ENCODE data around the gene TNFRSF4. TPM values are rescaled to one million over a fixed set of nuclear protein-coding genes. Genes with fewer than 3 reads are reported as not detected.

TNFRSF4 gene
- total and polyA plus RNA-seq, 4 donors = 1.0 to 3.5 (median 1.6) TPM; not detected in 1

Small RNA genes within 50 kb of the gene (microRNA-seq; reads per million reads assigned to microRNA genes)
- 3.6 to 8.0 reads per million in 2 donors for gene MIR200A
- gene MIR200B = 14.3 to 17.9 reads per million in 2 donors
- gene MIR429 = 0 to 2.0 reads per million in 2 donors

Other genes starting within 250 kb of the TNFRSF4 start
- gene PLEKHN1, start 247.7 kb downstream of the TNFRSF4 start, total RNA-seq = 1 to 10 TPM in 1 of 2 donors, under 1 TPM in 1; 0.52 to 1.2 TPM
- gene PLEKHN1, start 247.7 kb downstream of the TNFRSF4 start, polyA plus RNA-seq = under 1 TPM; 0.13 to 0.61 TPM
- gene PERM1, start 232.1 kb downstream of the TNFRSF4 start, total RNA-seq = under 1 TPM; 0.42 to 0.49 TPM
- 1 to 10 TPM in 1 of 2 donors, under 1 TPM in 1; 0.50 to 1.5 TPM for gene PERM1, start 232.1 kb downstream of the TNFRSF4 start, polyA plus RNA-seq
- gene HES4, start 214.1 kb downstream of the TNFRSF4 start, total RNA-seq = 10 to 100 TPM; 31.3 to 47.5 TPM
- gene HES4, start 214.1 kb downstream of the TNFRSF4 start, polyA plus RNA-seq = 10 to 100 TPM in 1 of 2 donors, 1 to 10 TPM in 1; 3.6 to 82.3 TPM
- gene ISG15, start 200.7 kb downstream of the TNFRSF4 start, total RNA-seq = 10 to 100 TPM; 34.4 to 40.8 TPM
- 100 to 1,000 TPM in 1 of 2 donors, 10 to 100 TPM in 1; 79.5 to 104 TPM for gene ISG15, start 200.7 kb downstream of the TNFRSF4 start, polyA plus RNA-seq
- gene AGRN, start 194.0 kb downstream of the TNFRSF4 start, total RNA-seq = 10 to 100 TPM; 25.1 to 38.6 TPM
- gene AGRN, start 194.0 kb downstream of the TNFRSF4 start, polyA plus RNA-seq = 10 to 100 TPM in 1 of 2 donors, 1 to 10 TPM in 1; 4.3 to 20.1 TPM
- not detected for gene RNF223, start 139.8 kb downstream of the TNFRSF4 start, total RNA-seq
- gene RNF223, start 139.8 kb downstream of the TNFRSF4 start, polyA plus RNA-seq = not detected
- 10 to 100 TPM in 1 of 2 donors, 1 to 10 TPM in 1; 9.3 to 13.6 TPM for gene C1orf159, start 98.1 kb downstream of the TNFRSF4 start, total RNA-seq
- 10 to 100 TPM in 1 of 2 donors, 1 to 10 TPM in 1; 4.0 to 35.4 TPM for gene C1orf159, start 98.1 kb downstream of the TNFRSF4 start, polyA plus RNA-seq
- gene TTLL10, start 40.3 kb downstream of the TNFRSF4 start, total RNA-seq = under 1 TPM in 1 of 2 donors, not detected in 1; 0.15 TPM
- not detected for gene TTLL10, start 40.3 kb downstream of the TNFRSF4 start, polyA plus RNA-seq
- 1 to 10 TPM; 1.0 to 1.1 TPM for gene TNFRSF18, start 7.6 kb downstream of the TNFRSF4 start, total RNA-seq
- 1 to 10 TPM in 1 of 2 donors, not detected in 1; 1.3 TPM for gene TNFRSF18, start 7.6 kb downstream of the TNFRSF4 start, polyA plus RNA-seq
- 100 to 1,000 TPM; 138 to 140 TPM for gene SDF4, start 17.8 kb upstream of the TNFRSF4 start, total RNA-seq
- gene SDF4, start 17.8 kb upstream of the TNFRSF4 start, polyA plus RNA-seq = 100 to 1,000 TPM in 1 of 2 donors, 10 to 100 TPM in 1; 73.3 to 158 TPM
- 10 to 100 TPM; 11.3 to 12.8 TPM for gene B3GALT6, start 18.1 kb upstream of the TNFRSF4 start, total RNA-seq
- 1 to 10 TPM; 2.5 to 9.3 TPM for gene B3GALT6, start 18.1 kb upstream of the TNFRSF4 start, polyA plus RNA-seq
- gene C1QTNF12, start 32.6 kb upstream of the TNFRSF4 start, total RNA-seq = 1 to 10 TPM; 3.9 to 4.3 TPM
- gene C1QTNF12, start 32.6 kb upstream of the TNFRSF4 start, polyA plus RNA-seq = 10 to 100 TPM in 1 of 2 donors, 1 to 10 TPM in 1; 3.4 to 10.0 TPM
- 10 to 100 TPM; 46.9 to 49.4 TPM for gene UBE2J2, start 59.7 kb upstream of the TNFRSF4 start, total RNA-seq
- 10 to 100 TPM; 17.2 to 49.3 TPM for gene UBE2J2, start 59.7 kb upstream of the TNFRSF4 start, polyA plus RNA-seq
- gene SCNN1D, start 66.3 kb upstream of the TNFRSF4 start, total RNA-seq = 1 to 10 TPM; 3.5 to 8.2 TPM
- 10 to 100 TPM in 1 of 2 donors, 1 to 10 TPM in 1; 7.9 to 24.1 TPM for gene SCNN1D, start 66.3 kb upstream of the TNFRSF4 start, polyA plus RNA-seq
- 10 to 100 TPM; 25.0 to 69.2 TPM for gene ACAP3, start 93.8 kb upstream of the TNFRSF4 start, total RNA-seq
- gene ACAP3, start 93.8 kb upstream of the TNFRSF4 start, polyA plus RNA-seq = 10 to 100 TPM; 10.6 to 63.9 TPM
- gene PUSL1, start 94.4 kb upstream of the TNFRSF4 start, total RNA-seq = 10 to 100 TPM in 1 of 2 donors, 1 to 10 TPM in 1; 7.4 to 12.6 TPM
- 10 to 100 TPM in 1 of 2 donors, 1 to 10 TPM in 1; 5.8 to 13.7 TPM for gene PUSL1, start 94.4 kb upstream of the TNFRSF4 start, polyA plus RNA-seq
- gene INTS11, start 110.5 kb upstream of the TNFRSF4 start, total RNA-seq = 100 to 1,000 TPM; 114 to 121 TPM
- 100 to 1,000 TPM in 1 of 2 donors, 10 to 100 TPM in 1; 48.0 to 995 TPM for gene INTS11, start 110.5 kb upstream of the TNFRSF4 start, polyA plus RNA-seq
- gene CPTP, start 110.6 kb upstream of the TNFRSF4 start, total RNA-seq = 10 to 100 TPM; 13.9 to 16.4 TPM
- 10 to 100 TPM; 12.9 to 14.9 TPM for gene CPTP, start 110.6 kb upstream of the TNFRSF4 start, polyA plus RNA-seq
- gene TAS1R3, start 117.1 kb upstream of the TNFRSF4 start, total RNA-seq = under 1 TPM; 0.24 to 0.36 TPM
- under 1 TPM; 0.25 to 0.31 TPM for gene TAS1R3, start 117.1 kb upstream of the TNFRSF4 start, polyA plus RNA-seq
- 10 to 100 TPM; 48.7 to 53.7 TPM for gene DVL1, start 135.3 kb upstream of the TNFRSF4 start, total RNA-seq
- gene DVL1, start 135.3 kb upstream of the TNFRSF4 start, polyA plus RNA-seq = 10 to 100 TPM; 21.2 to 71.9 TPM
- 100 to 1,000 TPM; 105 to 221 TPM for gene MXRA8, start 144.4 kb upstream of the TNFRSF4 start, total RNA-seq
- 100 to 1,000 TPM in 1 of 2 donors, 10 to 100 TPM in 1; 52.3 to 364 TPM for gene MXRA8, start 144.4 kb upstream of the TNFRSF4 start, polyA plus RNA-seq
- gene AURKAIP1, start 161.1 kb upstream of the TNFRSF4 start, total RNA-seq = 10 to 100 TPM; 59.6 to 65.6 TPM
- gene AURKAIP1, start 161.1 kb upstream of the TNFRSF4 start, polyA plus RNA-seq = 100 to 1,000 TPM; 119 to 154 TPM
- gene CCNL2, start 185.2 kb upstream of the TNFRSF4 start, total RNA-seq = 100 to 1,000 TPM; 153 to 246 TPM
- gene CCNL2, start 185.2 kb upstream of the TNFRSF4 start, polyA plus RNA-seq = 100 to 1,000 TPM in 1 of 2 donors, 10 to 100 TPM in 1; 34.6 to 409 TPM
- gene MRPL20, start 193.1 kb upstream of the TNFRSF4 start, total RNA-seq = 10 to 100 TPM; 69.7 to 70.2 TPM
- gene MRPL20, start 193.1 kb upstream of the TNFRSF4 start, polyA plus RNA-seq = 100 to 1,000 TPM; 144 to 184 TPM
- 1 to 10 TPM; 1.5 to 6.9 TPM for gene ANKRD65, start 207.1 kb upstream of the TNFRSF4 start, total RNA-seq
- under 1 TPM in 1 of 2 donors, not detected in 1; 0.13 TPM for gene ANKRD65, start 207.1 kb upstream of the TNFRSF4 start, polyA plus RNA-seq
- gene VWA1, start 221.5 kb upstream of the TNFRSF4 start, total RNA-seq = 10 to 100 TPM; 35.6 to 86.5 TPM
- gene VWA1, start 221.5 kb upstream of the TNFRSF4 start, polyA plus RNA-seq = 1 to 10 TPM in 1 of 2 donors, under 1 TPM in 1; 0.13 to 4.5 TPM
- gene ATAD3C, start 235.5 kb upstream of the TNFRSF4 start, total RNA-seq = 1 to 10 TPM in 1 of 2 donors, under 1 TPM in 1; 0.42 to 5.5 TPM
- gene ATAD3C, start 235.5 kb upstream of the TNFRSF4 start, polyA plus RNA-seq = under 1 TPM in 1 of 2 donors, not detected in 1; 0.08 TPM

All from aorta (tissue), 4 donors.